Thyroid gland (tissue), 4 donors: ENCODE data around the gene MAP2K5. TPM values are rescaled to one million over a fixed set of nuclear protein-coding genes. Genes with fewer than 3 reads are reported as not detected.

Experiments
- DNase-seq, 2 donors: peaks; one replicate each; pipeline ENCODE4 v3.0.0-alpha.2; 2019
- H3K27ac ChIP-seq, 3 donors: fragments of 200-600 bp; sonication (generic); 1 replicate in 2 of 3; 2 replicates in 1 of 3; pipeline ENCODE4 v1.5.1; 2016 to 2019; ENCODE audit warnings: mild to moderate bottlenecking in 1 of 3, moderate library complexity in 1 of 3
- H3K27me3 ChIP-seq: fragments of 200-600 bp; sonication (generic); one replicate; pipeline ENCODE4 v1.5.1; 2019
- H3K36me3 ChIP-seq, 2 donors: fragments of 200-600 bp; sonication (generic); one replicate each; pipeline ENCODE4 v1.5.1; 2016 to 2019
- H3K4me1 ChIP-seq, 2 donors: fragments of 200-600 bp; sonication (generic); one replicate each; pipeline ENCODE4 v1.5.1; 2017 to 2019
- H3K4me3 ChIP-seq, 3 donors: fragments of 200-600 bp; sonication (generic); replicated peaks in 1 of 3; 1 replicate in 2 of 3; 2 replicates in 1 of 3; pipeline ENCODE4 v1.5.1; 2016; ENCODE audit warnings: mild to moderate bottlenecking in 1 of 3
- H3K9me3 ChIP-seq: fragments of 200-600 bp; sonication (generic); one replicate; pipeline ENCODE4 v1.5.1; 2017
- POLR2A ChIP-seq, 2 donors: fragments of 450-650 bp; IDR thresholded peaks; one replicate each; pipeline ENCODE4 v1.6.1; 2017; ENCODE audit warnings: antibody characterized with exemption in 2 of 2, mild to moderate bottlenecking in 2 of 2, moderate library complexity in 1 of 2
- WGBS, 2 donors: methylation state at CpG; one replicate each; pipeline ENCODE4 v1.1.5; 2017; 5-methylcytosine and 5-hydroxymethylcytosine counted together
- intact Hi-C: fragments of 100-400 bp; cut with DNase I; formaldehyde crosslinking; loops from one replicate; pipeline ENCODE4 v1.15.1; 2023
- total RNA-seq, 4 donors: library from RNA; depleted of rRNA; stranded (reverse); fragments of >200 nt; gene quantifications; one replicate each; pipeline ENCODE4 v1.2.3, GENCODE V29; 2016
- TF ChIP-seq, protein P1 (sequence below), 6 experiments: fragments of 200-600 bp in 3 of 6; fragments of 450-650 bp in 3 of 6; sonication (generic) in 3 of 6; IDR thresholded peaks; one replicate each; pipeline ENCODE4 v1.5.1; 2016 to 2019; ENCODE audit warnings: antibody characterized with exemption in 6 of 6, mild to moderate bottlenecking in 2 of 6, inconsistent platforms in 1 of 6, moderate library complexity in 1 of 6

MAP2K5 gene
- total RNA-seq, 4 donors from 2014 or later = 10.2 to 32.1 (median 15.9) TPM

DNA sequence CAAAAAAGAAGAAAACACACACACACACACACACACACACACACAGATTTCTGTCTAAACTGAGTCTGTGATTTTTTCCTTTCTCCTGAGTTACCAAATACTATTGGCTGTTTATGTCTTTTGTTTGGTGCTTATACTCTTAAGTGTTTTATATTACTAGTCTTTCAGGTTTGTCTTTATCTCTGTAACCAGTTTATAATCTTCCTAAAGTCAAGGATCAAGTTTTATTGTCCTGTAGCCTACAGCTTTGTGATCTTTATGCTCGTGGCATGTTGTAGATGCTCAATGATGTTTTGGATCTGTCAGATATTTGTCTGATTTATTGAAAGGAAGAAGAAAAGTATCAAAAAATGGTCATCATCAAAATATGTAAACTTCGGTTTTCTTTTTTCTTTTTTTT lies 4.6 kb downstream of the MAP2K5 start:
- TF ChIP-seq, protein P1, sequence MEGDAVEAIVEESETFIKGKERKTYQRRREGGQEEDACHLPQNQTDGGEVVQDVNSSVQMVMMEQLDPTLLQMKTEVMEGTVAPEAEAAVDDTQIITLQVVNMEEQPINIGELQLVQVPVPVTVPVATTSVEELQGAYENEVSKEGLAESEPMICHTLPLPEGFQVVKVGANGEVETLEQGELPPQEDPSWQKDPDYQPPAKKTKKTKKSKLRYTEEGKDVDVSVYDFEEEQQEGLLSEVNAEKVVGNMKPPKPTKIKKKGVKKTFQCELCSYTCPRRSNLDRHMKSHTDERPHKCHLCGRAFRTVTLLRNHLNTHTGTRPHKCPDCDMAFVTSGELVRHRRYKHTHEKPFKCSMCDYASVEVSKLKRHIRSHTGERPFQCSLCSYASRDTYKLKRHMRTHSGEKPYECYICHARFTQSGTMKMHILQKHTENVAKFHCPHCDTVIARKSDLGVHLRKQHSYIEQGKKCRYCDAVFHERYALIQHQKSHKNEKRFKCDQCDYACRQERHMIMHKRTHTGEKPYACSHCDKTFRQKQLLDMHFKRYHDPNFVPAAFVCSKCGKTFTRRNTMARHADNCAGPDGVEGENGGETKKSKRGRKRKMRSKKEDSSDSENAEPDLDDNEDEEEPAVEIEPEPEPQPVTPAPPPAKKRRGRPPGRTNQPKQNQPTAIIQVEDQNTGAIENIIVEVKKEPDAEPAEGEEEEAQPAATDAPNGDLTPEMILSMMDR (IDR thresholded peaks at IDR 0.05) = no peak
- no peak for TF ChIP-seq POLR2A (IDR thresholded peaks at IDR 0.05)
- H3K4me3 ChIP-seq = no peak overlapping the region
- WGBS, 2 donors = 94 to 97% methylated on average over 2 of the region's 2 CpGs
- H3K36me3 ChIP-seq = no peaks in the 10 kb centered on the region
- no peaks in the 10 kb centered on the region for H3K27me3 ChIP-seq
- no peak overlapping the region for H3K27ac ChIP-seq
- DNase-seq = no peak
- no peaks in the 10 kb centered on the region for H3K9me3 ChIP-seq
- intact Hi-C loops = no loop called here
- H3K4me1 ChIP-seq = peaks cover 7 to 11% of the 10 kb centered on the region in 2 donors

DNA sequence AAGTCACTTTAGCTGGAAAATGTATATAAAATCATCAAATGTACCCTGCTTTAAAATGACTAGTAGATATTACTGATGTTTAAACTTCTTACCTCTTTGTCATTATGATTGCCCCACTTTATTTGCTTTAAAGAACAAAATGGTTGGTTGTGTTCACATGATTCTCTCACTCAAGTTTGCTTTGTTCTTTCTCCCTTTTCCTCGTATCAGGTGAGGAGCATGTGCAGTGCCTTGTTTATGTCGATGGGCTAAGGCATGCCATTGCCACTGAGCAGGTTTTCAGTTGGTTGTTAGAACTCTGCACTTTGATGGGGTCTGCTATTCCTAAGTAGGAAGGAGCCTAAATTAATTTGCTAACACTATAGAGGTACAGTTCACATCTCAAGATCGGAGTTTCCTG lies 5.3 kb downstream of the MAP2K5 start:
- Histone ChIP-seq H3K27ac (no peak overlapping the region), H3K9me3 (no peaks in the 10 kb centered on the region), H3K27me3 (no peaks in the 10 kb centered on the region), H3K36me3 (no peaks in the 10 kb centered on the region), H3K4me1 (peaks cover 7 to 11% of the 10 kb centered on the region in 2 donors), H3K4me3 (no peak overlapping the region)
- no peak for DNase-seq
- intact Hi-C loops = no loop called here
- TF ChIP-seq POLR2A (IDR thresholded peaks at IDR 0.05) = no peak
- WGBS, 2 donors = 71 to 79% methylated on average over 3 of the region's 3 CpGs

DNA sequence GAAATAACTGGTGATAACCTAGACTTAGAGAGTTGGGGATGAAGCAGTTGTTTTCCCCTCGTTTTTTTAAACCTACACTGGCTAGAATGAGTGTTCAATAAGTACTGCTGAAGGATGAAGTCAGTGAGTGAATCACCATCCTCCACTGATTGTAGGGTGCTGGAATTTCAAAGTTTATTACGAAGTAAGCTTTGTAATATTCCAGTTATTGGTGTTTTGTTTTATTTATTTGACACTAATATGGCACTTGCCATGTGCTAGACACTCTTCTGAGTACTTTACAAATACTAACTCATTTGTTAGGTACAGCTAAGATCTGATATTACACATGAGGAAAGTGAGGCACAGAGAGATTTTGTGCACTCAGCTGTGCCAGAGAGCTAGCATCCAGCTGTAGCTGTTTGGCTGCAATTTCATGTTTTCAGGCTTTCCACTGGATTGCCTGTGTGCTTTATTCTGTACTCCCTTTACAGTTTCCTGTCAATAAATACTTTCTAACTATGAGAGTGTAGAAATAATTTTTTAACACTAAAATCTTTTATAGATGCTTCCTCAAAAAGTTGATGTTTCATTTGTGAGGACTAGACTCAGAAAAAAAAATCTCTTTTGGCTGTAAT lies 5.8 kb downstream of the MAP2K5 start:
- H3K4me3 ChIP-seq = no peak overlapping the region
- no peaks in the 10 kb centered on the region for H3K36me3 ChIP-seq
- H3K4me1 ChIP-seq = peaks cover 7 to 9% of the 10 kb centered on the region in 2 donors
- DNase-seq = no peak
- H3K27me3 ChIP-seq = no peaks in the 10 kb centered on the region
- H3K9me3 ChIP-seq = no peaks in the 10 kb centered on the region
- intact Hi-C loops = no loop called here
- no peak overlapping the region for H3K27ac ChIP-seq
- TF ChIP-seq, protein P1 (IDR thresholded peaks at IDR 0.05) = no peak
- WGBS, 2 donors = 80 to 88% methylated on average over 2 of the region's 2 CpGs

DNA sequence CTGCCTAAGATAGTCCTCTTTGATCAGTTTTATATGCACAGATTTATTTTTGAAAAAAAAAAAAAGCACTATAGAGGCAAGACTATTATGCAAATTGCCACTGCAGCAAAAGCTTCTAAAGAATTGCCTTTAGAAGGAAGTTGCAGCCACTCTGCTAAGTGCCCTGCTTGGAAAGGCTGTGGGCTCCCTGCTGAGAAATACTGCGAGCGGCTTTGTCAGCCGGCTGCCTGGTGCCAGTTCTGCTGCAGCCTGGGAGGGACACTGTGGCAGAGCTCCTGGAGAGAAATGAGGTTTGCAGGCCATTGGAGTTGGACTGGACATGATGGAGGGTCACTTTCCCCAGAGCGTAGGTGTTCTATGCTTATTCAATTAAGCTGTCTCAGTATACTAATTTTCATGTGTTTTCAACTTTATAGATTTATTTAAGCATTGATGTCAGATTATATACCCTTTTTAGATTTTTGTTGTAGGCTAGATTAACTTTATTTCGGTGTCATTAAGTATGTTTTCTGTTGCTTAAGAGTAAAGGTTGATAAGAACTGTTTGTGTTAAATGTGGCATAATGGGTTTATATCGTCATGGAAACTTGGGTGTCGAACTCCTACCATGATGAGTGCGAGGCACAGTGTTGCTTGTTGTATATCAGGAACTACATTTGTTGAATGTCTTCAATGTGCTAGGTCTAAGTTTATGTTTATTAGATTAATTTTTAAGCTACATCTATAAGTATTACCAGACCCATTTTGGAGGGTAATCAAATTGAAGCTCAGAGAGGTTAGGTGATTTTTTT lies 6.6 kb downstream of the MAP2K5 start:
- H3K27me3 ChIP-seq = no peaks in the 10 kb centered on the region
- no peak for DNase-seq

DNA sequence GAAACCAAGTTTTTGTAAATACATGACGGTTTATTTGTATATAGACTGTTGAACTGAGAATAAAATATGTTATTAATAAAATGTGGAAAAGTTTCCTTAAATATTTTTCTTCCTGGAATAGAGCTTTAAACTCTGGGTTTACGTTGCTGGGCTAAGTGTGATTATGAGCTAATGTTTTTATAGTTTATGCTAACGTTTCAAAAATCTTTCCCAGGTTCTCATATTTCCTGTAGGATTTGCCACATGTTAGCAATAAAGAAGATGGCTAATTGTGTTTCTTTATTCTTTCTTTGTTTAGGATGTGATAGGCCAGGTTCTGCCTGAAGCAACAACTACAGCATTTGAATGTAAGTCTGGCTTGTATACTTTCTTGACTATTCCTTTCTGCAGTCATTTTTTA lies 7.2 kb downstream of the MAP2K5 start:
- WGBS, 2 donors = 70 to 76% methylated on average over 3 of the region's 3 CpGs
- H3K36me3 ChIP-seq = no peaks in the 10 kb centered on the region
- H3K4me1 ChIP-seq = no peaks in the 10 kb centered on the region
- H3K9me3 ChIP-seq = no peaks in the 10 kb centered on the region
- DNase-seq = no peak
- H3K4me3 ChIP-seq = no peak overlapping the region
- no peak for TF ChIP-seq POLR2A (IDR thresholded peaks at IDR 0.05)
- TF ChIP-seq, protein P1 (IDR thresholded peaks at IDR 0.05) = no peak
- H3K27ac ChIP-seq = no peak overlapping the region
- H3K27me3 ChIP-seq = no peaks in the 10 kb centered on the region
- intact Hi-C loops = no loop called here

More for the DNA sequence above, 6.6 kb downstream of the MAP2K5 start:
- H3K36me3 ChIP-seq = no peaks in the 10 kb centered on the region
- no peak for TF ChIP-seq POLR2A (IDR thresholded peaks at IDR 0.05)
- peaks cover under 1 to 2% of the 10 kb centered on the region in 2 donors for H3K4me1 ChIP-seq
- no peak overlapping the region for H3K27ac ChIP-seq
- H3K9me3 ChIP-seq = no peaks in the 10 kb centered on the region
- no peak overlapping the region for H3K4me3 ChIP-seq
- intact Hi-C loops = no loop called here
- 77 to 82% methylated on average over 8 of the region's 8 CpGs for WGBS, 2 donors

DNA sequence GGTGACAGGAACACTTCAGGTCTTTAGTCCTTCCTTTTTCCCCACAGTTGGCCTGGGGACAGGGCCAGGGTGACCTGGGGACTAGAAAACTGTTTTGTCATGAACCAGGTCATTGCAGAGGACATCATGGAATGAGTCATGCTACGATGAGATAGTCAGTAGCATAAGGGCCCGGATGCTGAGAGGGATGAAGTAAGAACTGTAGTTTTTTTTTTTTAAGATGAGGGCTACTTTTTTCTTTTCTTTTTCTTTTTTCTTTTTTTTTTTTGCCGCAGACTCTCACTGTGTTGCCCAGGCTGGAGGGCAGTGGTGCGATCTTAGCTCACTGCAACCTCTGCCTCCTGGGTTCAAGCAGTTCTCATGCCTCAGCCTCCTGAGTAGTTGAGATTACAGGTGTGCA lies 8.0 kb downstream of the MAP2K5 start:
- no peak overlapping the region for H3K27ac ChIP-seq
- TF ChIP-seq POLR2A (IDR thresholded peaks at IDR 0.05) = no peak
- TF ChIP-seq, protein P1 (IDR thresholded peaks at IDR 0.05) = no peak
- no peaks in the 10 kb centered on the region for H3K36me3 ChIP-seq
- intact Hi-C loops = no loop called here
- H3K27me3 ChIP-seq = no peaks in the 10 kb centered on the region
- H3K4me3 ChIP-seq = no peak overlapping the region
- WGBS, 2 donors = 95 to 96% methylated on average over 4 of the region's 4 CpGs
- no peaks in the 10 kb centered on the region for H3K4me1 ChIP-seq
- no peak for DNase-seq
- H3K9me3 ChIP-seq = no peaks in the 10 kb centered on the region
